ENCODE data around the gene PHLPP1.

Gene PHLPP1

DNA sequence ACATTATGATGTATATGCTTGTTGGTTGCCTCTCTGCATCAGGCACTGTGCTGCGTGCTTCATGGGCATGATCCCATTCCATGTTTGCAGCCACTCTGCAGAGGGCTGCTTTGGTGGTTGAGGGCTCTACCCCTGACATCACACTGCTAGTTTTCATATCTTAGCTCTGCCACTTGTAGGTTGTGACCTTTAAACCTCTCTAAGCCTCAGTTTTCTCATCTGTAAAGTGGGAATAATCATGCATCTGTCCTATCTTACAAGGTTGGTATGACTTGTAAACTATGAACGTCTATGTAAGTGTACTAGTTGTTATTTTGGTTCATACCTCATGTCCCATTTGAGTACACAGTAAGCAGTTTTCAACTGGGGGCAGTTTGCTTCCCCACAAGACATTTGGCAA lies 260.4 kb downstream of the PHLPP1 start:
- no peaks in the 10 kb centered on the region for H3K9me3 ChIP-seq (ENCODE audit: insufficient read depth, low read depth, low read length)
- no peak overlapping the region for H3K4me2 ChIP-seq (ENCODE audit: low read depth, low read length, poor library complexity, severe bottlenecking)
- no peak overlapping the region for H2AFZ ChIP-seq (ENCODE audit: low read length)
- H4K20me1 ChIP-seq (ENCODE audit: insufficient read depth, low read length, poor library complexity, severe bottlenecking): no peaks in the 10 kb centered on the region
- no peaks in the 10 kb centered on the region for H3K4me1 ChIP-seq (ENCODE audit: insufficient read depth, low read length, poor library complexity, severe bottlenecking)
- TF ChIP-seq, protein P1, sequence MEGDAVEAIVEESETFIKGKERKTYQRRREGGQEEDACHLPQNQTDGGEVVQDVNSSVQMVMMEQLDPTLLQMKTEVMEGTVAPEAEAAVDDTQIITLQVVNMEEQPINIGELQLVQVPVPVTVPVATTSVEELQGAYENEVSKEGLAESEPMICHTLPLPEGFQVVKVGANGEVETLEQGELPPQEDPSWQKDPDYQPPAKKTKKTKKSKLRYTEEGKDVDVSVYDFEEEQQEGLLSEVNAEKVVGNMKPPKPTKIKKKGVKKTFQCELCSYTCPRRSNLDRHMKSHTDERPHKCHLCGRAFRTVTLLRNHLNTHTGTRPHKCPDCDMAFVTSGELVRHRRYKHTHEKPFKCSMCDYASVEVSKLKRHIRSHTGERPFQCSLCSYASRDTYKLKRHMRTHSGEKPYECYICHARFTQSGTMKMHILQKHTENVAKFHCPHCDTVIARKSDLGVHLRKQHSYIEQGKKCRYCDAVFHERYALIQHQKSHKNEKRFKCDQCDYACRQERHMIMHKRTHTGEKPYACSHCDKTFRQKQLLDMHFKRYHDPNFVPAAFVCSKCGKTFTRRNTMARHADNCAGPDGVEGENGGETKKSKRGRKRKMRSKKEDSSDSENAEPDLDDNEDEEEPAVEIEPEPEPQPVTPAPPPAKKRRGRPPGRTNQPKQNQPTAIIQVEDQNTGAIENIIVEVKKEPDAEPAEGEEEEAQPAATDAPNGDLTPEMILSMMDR (conservative IDR thresholded peaks at IDR 0.05; ENCODE audit: low read length): no peak
- TF ChIP-seq EZH2phosphoT487 (IDR thresholded peaks at IDR 0.05; ENCODE audit: borderline replicate concordance): no peak
- no peaks in the 10 kb centered on the region for H3K27me3 ChIP-seq (ENCODE audit: insufficient read depth, low read length, poor library complexity, severe bottlenecking)
- H3F3A ChIP-seq (ENCODE audit: low read depth): no peaks in the 10 kb centered on the region
- peaks cover 52% of the 10 kb centered on the region; the same call in 1 of the 2 replicates for H3K36me3 ChIP-seq (ENCODE audit: insufficient read depth, low read length)
- H3K9me2 ChIP-seq (replicated peaks; ENCODE audit: low read depth, low read length): no peaks in the 10 kb centered on the region
- H3K79me2 ChIP-seq (ENCODE audit: insufficient read depth, low read length): no peaks in the 10 kb centered on the region
- H3K9ac ChIP-seq (ENCODE audit: low read depth, low read length, poor library complexity, severe bottlenecking): no peak overlapping the region
- no peak overlapping the region for H3K4me3 ChIP-seq (ENCODE audit: low read length, poor library complexity, severe bottlenecking)

DNA sequence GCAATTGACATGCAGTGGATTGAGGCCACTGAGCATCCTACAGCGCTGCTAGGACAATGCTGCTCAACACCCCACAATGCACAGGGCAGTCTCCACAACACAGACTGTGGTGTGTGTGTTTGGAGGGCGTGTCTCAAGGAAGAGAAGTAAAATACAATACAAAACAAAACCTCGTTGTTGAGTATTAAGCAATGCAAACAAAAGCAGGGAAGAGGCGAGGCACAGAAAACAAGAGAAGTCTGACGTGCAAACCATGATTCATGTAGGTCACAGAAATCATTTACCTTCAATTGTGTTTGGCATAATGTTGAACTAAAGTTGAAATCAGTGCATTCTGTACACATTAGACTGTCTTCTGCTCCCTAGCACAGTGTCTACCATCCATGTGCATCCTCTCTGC lies 260.9 kb downstream of the PHLPP1 start:
- Histone ChIP-seq H3F3A (ENCODE audit: low read depth) (no peaks in the 10 kb centered on the region), H2AFZ (ENCODE audit: low read length) (no peak overlapping the region), H3K9me2 (replicated peaks; ENCODE audit: low read depth, low read length) (no peaks in the 10 kb centered on the region), H3K36me3 (ENCODE audit: insufficient read depth, low read length) (peaks cover 52% of the 10 kb centered on the region; the same call in 1 of the 2 replicates), H3K9me3 (ENCODE audit: insufficient read depth, low read depth, low read length) (no peaks in the 10 kb centered on the region), H4K20me1 (ENCODE audit: insufficient read depth, low read length, poor library complexity, severe bottlenecking) (no peaks in the 10 kb centered on the region), H3K9ac (ENCODE audit: low read depth, low read length, poor library complexity, severe bottlenecking) (no peak overlapping the region), H3K4me1 (ENCODE audit: insufficient read depth, low read length, poor library complexity, severe bottlenecking) (no peaks in the 10 kb centered on the region), H3K79me2 (ENCODE audit: insufficient read depth, low read length) (no peaks in the 10 kb centered on the region), H3K27me3 (ENCODE audit: insufficient read depth, low read length, poor library complexity, severe bottlenecking) (no peaks in the 10 kb centered on the region), H3K4me2 (ENCODE audit: low read depth, low read length, poor library complexity, severe bottlenecking) (no peak overlapping the region), H3K4me3 (ENCODE audit: low read length, poor library complexity, severe bottlenecking) (no peak overlapping the region)
- no peak for TF ChIP-seq EZH2phosphoT487 (IDR thresholded peaks at IDR 0.05; ENCODE audit: borderline replicate concordance)
- TF ChIP-seq, protein P1 (conservative IDR thresholded peaks at IDR 0.05; ENCODE audit: low read length): no peak

DNA sequence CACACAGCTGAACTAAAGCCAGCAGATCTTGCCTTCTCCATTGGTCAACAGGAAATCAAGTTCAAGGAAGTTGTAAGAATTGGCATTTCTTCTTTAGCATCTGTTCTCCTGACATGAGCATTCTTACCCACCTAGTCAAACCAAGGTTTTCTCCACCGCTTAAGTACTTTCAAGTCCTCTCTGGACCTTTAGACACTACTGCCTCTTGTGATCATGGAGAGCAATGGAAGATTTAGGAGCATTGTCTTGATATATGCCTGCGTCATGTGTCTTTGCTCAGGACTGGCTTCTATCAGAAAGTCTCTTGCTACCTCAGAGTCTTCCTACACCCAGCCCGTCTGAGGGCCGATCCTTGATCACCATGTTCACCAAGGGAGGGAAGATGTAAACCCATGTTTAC lies 262.2 kb downstream of the PHLPP1 start:
- H4K20me1 ChIP-seq (ENCODE audit: insufficient read depth, low read length, poor library complexity, severe bottlenecking): no peaks in the 10 kb centered on the region
- H3K27me3 ChIP-seq (ENCODE audit: insufficient read depth, low read length, poor library complexity, severe bottlenecking): no peaks in the 10 kb centered on the region
- no peaks in the 10 kb centered on the region for H3K9me2 ChIP-seq (replicated peaks; ENCODE audit: low read depth, low read length)
- no peaks in the 10 kb centered on the region for H3K9me3 ChIP-seq (ENCODE audit: insufficient read depth, low read depth, low read length)
- no peak overlapping the region for H3K4me3 ChIP-seq (ENCODE audit: low read length, poor library complexity, severe bottlenecking)
- H3K4me1 ChIP-seq (ENCODE audit: insufficient read depth, low read length, poor library complexity, severe bottlenecking): no peaks in the 10 kb centered on the region
- no peaks in the 10 kb centered on the region for H3K79me2 ChIP-seq (ENCODE audit: insufficient read depth, low read length)
- no peaks in the 10 kb centered on the region for H3F3A ChIP-seq (ENCODE audit: low read depth)
- TF ChIP-seq, protein P1 (conservative IDR thresholded peaks at IDR 0.05; ENCODE audit: low read length): no peak
- TF ChIP-seq EZH2phosphoT487 (IDR thresholded peaks at IDR 0.05; ENCODE audit: borderline replicate concordance): no peak
- H3K4me2 ChIP-seq (ENCODE audit: low read depth, low read length, poor library complexity, severe bottlenecking): no peak overlapping the region
- H3K36me3 ChIP-seq (ENCODE audit: insufficient read depth, low read length): peaks cover 45% of the 10 kb centered on the region; the same call in 1 of the 2 replicates
- H2AFZ ChIP-seq (ENCODE audit: low read length): no peak overlapping the region
- H3K9ac ChIP-seq (ENCODE audit: low read depth, low read length, poor library complexity, severe bottlenecking): no peak overlapping the region
